Adrenal gland (tissue), 19 donors: Measurements from ENCODE around the gene CDK8. TPM values are rescaled to one million over a fixed set of nuclear protein-coding genes. Genes with fewer than 3 reads are reported as not detected.

Source experiments
- DNase-seq, 7 donors: peaks; one replicate each; pipeline ENCODE4 v3.0.0-alpha.2; 2019 to 2020
- H3K27ac ChIP-seq, 5 donors: fragments of 200-600 bp; sonication (generic) in 4 of 5; 1 replicate in 3 of 5; 2 replicates in 2 of 5; pipeline versions ENCODE4 v1.5.1 to v1.8.0; 2016 to 2020; ENCODE audit warnings: mild to moderate bottlenecking in 1 of 5
- H3K27me3 ChIP-seq: fragments of 200-600 bp; 2 replicates; pipeline ENCODE4 v1.8.0; 2021
- H3K36me3 ChIP-seq, 2 donors: fragments of 200-600 bp; replicated peaks in 1 of 2; 1 replicate in 1 of 2; 2 replicates in 1 of 2; pipeline versions ENCODE4 v1.5.1 to v1.8.0; 2018 to 2022
- H3K4me1 ChIP-seq, 2 donors: fragments of 200-600 bp; replicated peaks in 1 of 2; 1 replicate in 1 of 2; 2 replicates in 1 of 2; pipeline versions ENCODE4 v1.5.1 to v1.8.0; 2018 to 2021
- H3K4me3 ChIP-seq, 4 donors: fragments of 200-600 bp; sonication (generic) in 3 of 4; one replicate each; pipeline ENCODE4 v1.5.1; 2016 to 2018
- H3K9me3 ChIP-seq, 3 donors: fragments of 200-600 bp; sonication (generic) in 1 of 3; replicated peaks in 1 of 3; 1 replicate in 2 of 3; 2 replicates in 1 of 3; pipeline versions ENCODE4 v1.5.1 to v1.8.0; 2016 to 2021
- POLR2A ChIP-seq, 2 donors: fragments of 450-650 bp; IDR thresholded peaks; one replicate each; pipeline ENCODE4 v1.6.1; 2017; ENCODE audit warnings: antibody characterized with exemption in 2 of 2, mild to moderate bottlenecking in 2 of 2, moderate library complexity in 1 of 2
- WGBS, 4 donors: extraction: QIAGEN DNeasy Blood & Tissue Kit in 2 of 4; methylation state at CpG; one replicate each; pipeline versions ENCODE4 v1.1.5 to v1.1.7; 2013 to 2017; 5-methylcytosine and 5-hydroxymethylcytosine counted together
- intact Hi-C, 2 donors: fragments of 100-400 bp; cut with DNase I; formaldehyde crosslinking; loops; one replicate each; pipeline versions ENCODE4 v1.14.1 to v1.15.0; 2022 to 2023
- long read RNA-seq, 10 donors: library from polyadenylated mRNA in 3 of 10; unstranded in 2 of 10; stranded (forward) in 1 of 10; transcript quantifications; one replicate each; pipeline ENCODE4 v2.0.0 and lab custom pipeline, GENCODE V29; 2021 to 2026
- polyA plus RNA-seq, 3 donors: library from polyadenylated mRNA; stranded (reverse); fragments of 200-250 nt in 2 of 3; fragments of 350-450 nt in 1 of 3; fragmentation: Illumina TruSeq in 1 of 3; extraction: RNeasy Lipid Tissue Mini Kit (QIAGEN cat#74804) in 1 of 3; gene quantifications; one replicate each; pipeline ENCODE4 v1.2.3, GENCODE V29; 2013 to 2014
- total RNA-seq, 9 donors: library from RNA; depleted of rRNA in 4 of 9; stranded (reverse); fragments of >200 nt in 4 of 9; fragments of 120-200 nt in 1 of 9; fragmentation: NEBNext Ultra II Directional in 1 of 9; extraction: Animal tissue kit (Norgen Biotek cat#: 25700) in 1 of 9; gene quantifications; one replicate each; pipeline versions ENCODE4 v1.1.0 to v1.2.4, GENCODE V29; 2013 to 2023
- TF ChIP-seq, protein P1 (sequence below), 6 experiments: fragments of 450-650 bp in 4 of 6; fragments of 200-600 bp in 2 of 6; sonication (generic) in 1 of 6; IDR thresholded peaks; 1 replicate in 5 of 6; 2 replicates in 1 of 6; pipeline versions ENCODE4 v1.5.1 to v1.8.0; 2016 to 2021; ENCODE audit warnings: antibody characterized with exemption in 6 of 6, mild to moderate bottlenecking in 2 of 6, moderate library complexity in 1 of 6
- donor health status: healthy with polysubstance abuse.
- donor health status: Bipolar disorder and iron deficiency.
- donor health status: DM: yes; HTN: yes; CAD: no.
- donor health status: DM: no; HTN: no; CAD: no.
- donor health status: DM: no; HTN: no; CAD: no.
- donor health status: DM: yes; HTN: yes; CAD: no.

Gene CDK8
- total RNA-seq (10 to 100 TPM in 6 of 9 donors, 1 to 10 TPM in 3; 7.7 to 65.4 (median 11.1) TPM), polyA plus RNA-seq (10 to 100 TPM; 10.2 to 28.5 (median 12.0) TPM)
- long read RNA-seq, donor 1, transcript CDK8-201 (13 exons, 3,055 nt): major isoform, 16 of 27 reads
- long read RNA-seq, donor 1, partial matches to known transcripts: 9 of 27 reads
- long read RNA-seq, donor 1, other reads (novel, unspliced or antisense): 0 of 27 reads
- long read RNA-seq, donor 2, transcript CDK8-201 (13 exons, 3,055 nt): major isoform, 8 of 8 reads
- long read RNA-seq, donor 2, partial matches to known transcripts: 0 of 8 reads
- long read RNA-seq, donor 2, other reads (novel, unspliced or antisense): 0 of 8 reads
- long read RNA-seq, donor 3, transcript CDK8-201 (13 exons, 3,055 nt): major isoform, 16 of 64 reads
- long read RNA-seq, donor 3, partial matches to known transcripts: 46 of 64 reads
- long read RNA-seq, donor 3, other reads (novel, unspliced or antisense): 0 of 64 reads
- long read RNA-seq, donor 4, partial matches to known transcripts: 0 of 1 reads
- long read RNA-seq, donor 4, other reads (novel, unspliced or antisense): 1 of 1 reads
- long read RNA-seq, donor 5, transcript CDK8-201 (13 exons, 3,055 nt): major isoform, 13 of 18 reads
- long read RNA-seq, donor 5, partial matches to known transcripts: 0 of 18 reads
- long read RNA-seq, donor 5, other reads (novel, unspliced or antisense): 5 of 18 reads
- long read RNA-seq, donor 6, partial matches to known transcripts: 2 of 5 reads
- long read RNA-seq, donor 6, other reads (novel, unspliced or antisense): 3 of 5 reads
- long read RNA-seq, donor 7, transcript CDK8-201 (13 exons, 3,055 nt): major isoform, 5 of 5 reads
- long read RNA-seq, donor 7, partial matches to known transcripts: 0 of 5 reads
- long read RNA-seq, donor 7, other reads (novel, unspliced or antisense): 0 of 5 reads
- long read RNA-seq, donor 8, transcript CDK8-201 (13 exons, 3,055 nt): major isoform, 25 of 32 reads
- long read RNA-seq, donor 8, partial matches to known transcripts: 0 of 32 reads
- long read RNA-seq, donor 8, other reads (novel, unspliced or antisense): 7 of 32 reads
- long read RNA-seq, donor 9, transcript CDK8-201 (13 exons, 3,055 nt): major isoform, 5 of 11 reads
- long read RNA-seq, donor 9, partial matches to known transcripts: 6 of 11 reads
- long read RNA-seq, donor 9, other reads (novel, unspliced or antisense): 0 of 11 reads
- long read RNA-seq, donor 10, transcript CDK8-201 (13 exons, 3,055 nt): major isoform, 6 of 35 reads
- long read RNA-seq, donor 10, partial matches to known transcripts: 29 of 35 reads
- long read RNA-seq, donor 10, other reads (novel, unspliced or antisense): 0 of 35 reads

DNA sequence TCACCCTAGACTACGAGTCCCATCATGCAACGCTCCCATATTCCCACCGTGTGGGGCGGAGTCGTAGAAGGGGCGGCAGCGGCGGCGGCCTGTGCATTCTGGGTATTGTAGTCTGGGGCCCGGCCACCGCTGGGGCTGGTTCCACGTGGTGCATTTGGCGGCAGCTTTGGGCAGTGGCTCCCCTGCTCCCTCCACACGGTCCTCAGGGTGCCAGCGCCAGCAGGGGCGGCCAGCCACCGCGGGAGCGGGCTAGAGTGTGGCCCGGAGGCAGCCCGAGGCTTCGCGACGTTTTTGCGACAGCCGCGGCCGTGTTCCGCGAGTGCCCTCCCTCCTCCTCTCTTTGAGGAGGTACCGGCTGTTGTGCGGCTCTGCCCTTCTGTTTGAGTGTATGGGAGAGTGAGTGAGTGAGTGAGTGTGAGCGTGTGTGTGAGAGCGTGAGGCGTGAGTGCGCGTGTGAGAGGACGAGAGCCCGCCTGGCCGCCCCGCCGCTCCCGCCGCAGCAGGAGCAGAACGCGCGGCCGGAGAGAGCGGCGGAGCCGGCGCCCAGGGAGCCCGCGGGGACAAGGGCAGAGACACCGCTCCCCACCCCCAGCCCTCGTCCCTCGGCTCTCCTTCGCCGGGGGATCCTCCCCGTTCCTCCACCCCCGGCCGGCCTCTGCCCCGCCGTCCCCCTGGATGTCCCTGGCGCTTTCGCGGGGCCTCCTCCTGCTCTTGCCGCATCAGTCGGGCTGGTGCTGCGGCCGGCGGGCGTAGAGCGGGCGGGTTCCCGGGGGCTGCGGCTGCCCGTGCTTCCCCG lies at the start of gene CDK8:
Gene CDK8, plus strand, starts transcription at position 343 of the 796 bp plus-strand sequence. CDS start 513 bp downstream, outside the sequence.
- Histone ChIP-seq H3K27ac (peak within 1 kb of the TSS; percentile 83 to 94 (median 90)), H3K27me3 (no peaks in the 10 kb centered on the region), H3K36me3 (no peaks in the 10 kb centered on the region), H3K4me1 (peaks cover 9 to 22% of the 10 kb centered on the region in 2 donors), H3K4me3 (peak within 1 kb of the TSS; percentile 35 to 93 (median 83)), H3K9me3 (no peaks in the 10 kb centered on the region)
- intact Hi-C loops: no loop called here
- TF ChIP-seq, protein P1, sequence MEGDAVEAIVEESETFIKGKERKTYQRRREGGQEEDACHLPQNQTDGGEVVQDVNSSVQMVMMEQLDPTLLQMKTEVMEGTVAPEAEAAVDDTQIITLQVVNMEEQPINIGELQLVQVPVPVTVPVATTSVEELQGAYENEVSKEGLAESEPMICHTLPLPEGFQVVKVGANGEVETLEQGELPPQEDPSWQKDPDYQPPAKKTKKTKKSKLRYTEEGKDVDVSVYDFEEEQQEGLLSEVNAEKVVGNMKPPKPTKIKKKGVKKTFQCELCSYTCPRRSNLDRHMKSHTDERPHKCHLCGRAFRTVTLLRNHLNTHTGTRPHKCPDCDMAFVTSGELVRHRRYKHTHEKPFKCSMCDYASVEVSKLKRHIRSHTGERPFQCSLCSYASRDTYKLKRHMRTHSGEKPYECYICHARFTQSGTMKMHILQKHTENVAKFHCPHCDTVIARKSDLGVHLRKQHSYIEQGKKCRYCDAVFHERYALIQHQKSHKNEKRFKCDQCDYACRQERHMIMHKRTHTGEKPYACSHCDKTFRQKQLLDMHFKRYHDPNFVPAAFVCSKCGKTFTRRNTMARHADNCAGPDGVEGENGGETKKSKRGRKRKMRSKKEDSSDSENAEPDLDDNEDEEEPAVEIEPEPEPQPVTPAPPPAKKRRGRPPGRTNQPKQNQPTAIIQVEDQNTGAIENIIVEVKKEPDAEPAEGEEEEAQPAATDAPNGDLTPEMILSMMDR (IDR thresholded peaks at IDR 0.05): no peak
- TF ChIP-seq POLR2A (IDR thresholded peaks at IDR 0.05): peak; percentile 31 to 83
- DNase-seq: peak; percentile 87 to 92 (median 89)
- WGBS, 4 donors: 0 to 1% (median 0%) methylated on average over 3 to 79 of the region's 79 CpGs

DNA sequence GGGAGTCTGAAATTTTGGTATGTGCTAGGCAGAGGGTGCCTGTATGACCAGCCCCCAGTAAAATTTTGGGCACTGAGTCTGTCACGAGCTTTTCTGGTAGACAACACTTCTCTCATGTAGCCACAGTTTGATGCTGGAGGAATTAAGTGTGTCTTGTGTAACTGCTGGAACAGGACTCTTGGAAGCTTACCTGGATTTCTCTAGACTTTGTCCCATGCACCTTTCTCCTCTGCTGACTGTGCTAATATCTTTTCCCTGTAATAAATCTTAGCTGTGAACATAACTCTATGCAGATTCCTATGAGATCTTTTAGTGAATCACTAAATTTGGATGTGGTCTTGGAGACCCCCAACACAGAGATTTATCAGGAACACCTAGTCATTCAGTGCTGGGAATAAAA lies 45.6 kb upstream of the CDK8 start:
- Histone ChIP-seq H3K36me3 (peaks cover 0 to 43% of the 10 kb centered on the region in 2 donors), H3K4me3 (no peak overlapping the region), H3K4me1 (peaks cover 0 to 2% of the 10 kb centered on the region in 2 donors), H3K27me3 (no peaks in the 10 kb centered on the region), H3K9me3 (no peaks in the 10 kb centered on the region), H3K27ac (no peak overlapping the region)
- 88 to 100% (median 93%) methylated on average over 1 of the region's 1 CpG for WGBS, 4 donors
- DNase-seq: no peak
- TF ChIP-seq, protein P1 (IDR thresholded peaks at IDR 0.05): no peak
- no peak for TF ChIP-seq POLR2A (IDR thresholded peaks at IDR 0.05)
- intact Hi-C loops: no loop called here

DNA sequence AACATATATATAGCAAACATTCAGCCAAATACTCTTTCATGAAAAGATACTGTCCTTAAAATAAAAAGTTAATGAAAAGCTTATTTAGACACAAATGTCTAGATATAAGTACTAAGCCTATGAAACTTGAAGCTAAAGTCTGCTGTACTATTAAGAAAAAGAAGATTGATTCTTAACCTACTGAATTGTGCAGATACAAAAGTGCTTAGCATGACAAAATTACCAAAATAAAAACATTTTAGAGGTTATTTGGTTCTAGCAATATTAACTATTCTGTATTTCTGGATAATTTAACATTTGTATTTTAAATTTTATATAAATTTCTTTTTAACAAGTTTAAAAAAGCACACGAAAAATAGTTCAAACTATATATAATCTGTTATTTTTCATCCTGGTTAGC lies 40.6 kb upstream of the CDK8 start:
- H3K4me3 ChIP-seq: no peak overlapping the region
- intact Hi-C loops: no loop called here
- H3K4me1 ChIP-seq: no peaks in the 10 kb centered on the region
- no peaks in the 10 kb centered on the region for H3K27me3 ChIP-seq
- no peaks in the 10 kb centered on the region for H3K9me3 ChIP-seq
- DNase-seq: no peak
- no peak overlapping the region for H3K27ac ChIP-seq
- no peak for TF ChIP-seq POLR2A (IDR thresholded peaks at IDR 0.05)
- TF ChIP-seq, protein P1 (IDR thresholded peaks at IDR 0.05): no peak
- H3K36me3 ChIP-seq: peaks cover 0 to 82% of the 10 kb centered on the region in 2 donors
- WGBS, 4 donors: 79 to 93% (median 88%) methylated on average over 1 of the region's 1 CpG
